ES-I3 (cell line): ENCODE measurements around the gene CLSTN3.

Experiments
- H3K36me3 ChIP-seq: 2 replicates; pipeline ENCODE4 v1.6.1; 2013; ENCODE audit warnings: mild to moderate bottlenecking, low read length, control low read depth, moderate library complexity; ENCODE audit not compliant: insufficient read depth
- H3K4me1 ChIP-seq: 2 replicates; pipeline ENCODE4 v1.6.1; 2013; ENCODE audit warnings: mild to moderate bottlenecking, control low read depth, low read length; ENCODE audit not compliant: insufficient read depth
- H3K9ac ChIP-seq: 2 replicates; pipeline ENCODE4 v1.6.1; 2013; ENCODE audit warnings: low read depth, mild to moderate bottlenecking, low read length, moderate library complexity
- H3K9me3 ChIP-seq: 2 replicates; pipeline ENCODE4 v1.6.1; 2013; ENCODE audit warnings: mild to moderate bottlenecking, low read length, moderate library complexity; ENCODE audit not compliant: control insufficient read depth, insufficient read depth

The CLSTN3 gene

GRCh38 chr12:7142809-7143465 is 12.8 kb downstream of the CLSTN3 start:
- no peaks in the 10 kb centered on the region for H3K9me3 ChIP-seq
- H3K36me3 ChIP-seq: 0 out of 2 replicates have a peak, but pooled peaks cover 4% of the 10 kb centered on the region
- H3K4me1 ChIP-seq: peaks cover 10% of the 10 kb centered on the region; the same call in 1 of the 2 replicates
- H3K9ac ChIP-seq: no peak overlapping the region

GRCh38 chr12:7143564-7143963 is 13.4 kb downstream of the CLSTN3 start:
- peaks cover 10% of the 10 kb centered on the region; the same call in 1 of the 2 replicates for H3K4me1 ChIP-seq
- no peaks in the 10 kb centered on the region for H3K9me3 ChIP-seq
- H3K36me3 ChIP-seq: 0 out of 2 replicates have a peak, but pooled peaks cover 4% of the 10 kb centered on the region
- no peak overlapping the region for H3K9ac ChIP-seq

- Histone ChIP-seq H3K4me1 (peaks cover 10% of the 10 kb centered on the region; the same call in 1 of the 2 replicates), H3K9me3 (no peaks in the 10 kb centered on the region), H3K9ac (no peak overlapping the region), H3K36me3 (0 out of 2 replicates have a peak, but pooled peaks cover 4% of the 10 kb centered on the region)
Measured at GRCh38 chr12:7144414-7145120, 14.4 kb downstream of the CLSTN3 start.

GRCh38 chr12:7145671-7146070 is 15.5 kb downstream of the CLSTN3 start:
- H3K36me3 ChIP-seq: 0 out of 2 replicates have a peak, but pooled peaks cover 4% of the 10 kb centered on the region

GRCh38 chr12:7146228-7146627 is 16.1 kb downstream of the CLSTN3 start:
- Histone ChIP-seq H3K36me3 (0 out of 2 replicates have a peak, but pooled peaks cover 4% of the 10 kb centered on the region), H3K9ac (no peak overlapping the region), H3K4me1 (peaks cover 10% of the 10 kb centered on the region; the same call in 1 of the 2 replicates), H3K9me3 (no peaks in the 10 kb centered on the region)

More at GRCh38 chr12:7145671-7146070, 15.5 kb downstream of the CLSTN3 start:
- Histone ChIP-seq H3K9ac (no peak overlapping the region), H3K4me1 (peaks cover 10% of the 10 kb centered on the region; the same call in 1 of the 2 replicates), H3K9me3 (no peaks in the 10 kb centered on the region)

- Histone ChIP-seq H3K9ac (no peak overlapping the region), H3K4me1 (peaks cover 10% of the 10 kb centered on the region; the same call in 1 of the 2 replicates), H3K36me3 (0 out of 2 replicates have a peak, but pooled peaks cover 4% of the 10 kb centered on the region), H3K9me3 (no peaks in the 10 kb centered on the region)
Measured at GRCh38 chr12:7146906-7147305, 16.7 kb downstream of the CLSTN3 start.

GRCh38 chr12:7150356-7150755 is 20.2 kb downstream of the CLSTN3 start:
- no peak overlapping the region for H3K9ac ChIP-seq
- no peaks in the 10 kb centered on the region for H3K9me3 ChIP-seq
- 0 out of 2 replicates have a peak, but pooled peaks cover 3% of the 10 kb centered on the region for H3K4me1 ChIP-seq
- no peaks in the 10 kb centered on the region for H3K36me3 ChIP-seq

- H3K4me1 ChIP-seq: no peaks in the 10 kb centered on the region
- no peak overlapping the region for H3K9ac ChIP-seq
- H3K36me3 ChIP-seq: no peaks in the 10 kb centered on the region
- no peaks in the 10 kb centered on the region for H3K9me3 ChIP-seq
Measured at GRCh38 chr12:7150841-7151240, 20.7 kb downstream of the CLSTN3 start.

- H3K9ac ChIP-seq: no peak overlapping the region
- H3K4me1 ChIP-seq: no peaks in the 10 kb centered on the region
- no peaks in the 10 kb centered on the region for H3K36me3 ChIP-seq
- H3K9me3 ChIP-seq: no peaks in the 10 kb centered on the region
Measured at GRCh38 chr12:7151532-7151931, 21.4 kb downstream of the CLSTN3 start.

GRCh38 chr12:7152818-7153217 is 22.6 kb downstream of the CLSTN3 start:
- Histone ChIP-seq H3K9me3 (no peaks in the 10 kb centered on the region), H3K36me3 (no peaks in the 10 kb centered on the region), H3K9ac (no peak overlapping the region), H3K4me1 (no peaks in the 10 kb centered on the region)

GRCh38 chr12:7154042-7154441 is 23.9 kb downstream of the CLSTN3 start:
- Histone ChIP-seq H3K9ac (no peak overlapping the region), H3K9me3 (no peaks in the 10 kb centered on the region), H3K36me3 (no peaks in the 10 kb centered on the region), H3K4me1 (no peaks in the 10 kb centered on the region)

- H3K9me3 ChIP-seq: no peaks in the 10 kb centered on the region
- H3K9ac ChIP-seq: no peak overlapping the region
- H3K4me1 ChIP-seq: no peaks in the 10 kb centered on the region
- no peaks in the 10 kb centered on the region for H3K36me3 ChIP-seq
Measured at GRCh38 chr12:7154901-7155470, 24.8 kb downstream of the CLSTN3 start.

GRCh38 chr12:7155471-7156034 is 25.4 kb downstream of the CLSTN3 start:
- Histone ChIP-seq H3K9me3 (no peaks in the 10 kb centered on the region), H3K36me3 (no peaks in the 10 kb centered on the region), H3K9ac (no peak overlapping the region), H3K4me1 (no peaks in the 10 kb centered on the region)
